Esophagus muscularis mucosa (tissue), 3 donors: ENCODE data around the gene MAP7.

Experiments used
- CTCF ChIP-seq, 3 experiments: fragments of 200-600 bp in 2 of 3; fragments of 450-650 bp in 1 of 3; sonication (generic) in 2 of 3; IDR thresholded peaks; one replicate each; pipeline ENCODE4 v1.5.1; 2017 to 2019; ENCODE audit warnings: antibody characterized with exemption in 3 of 3, mild to moderate bottlenecking in 2 of 3, moderate library complexity in 1 of 3
- POLR2A ChIP-seq: fragments of 450-650 bp; IDR thresholded peaks from one replicate; pipeline ENCODE4 v1.6.1; 2017; ENCODE audit warnings: antibody characterized with exemption, moderate library complexity, mild to moderate bottlenecking, low read depth
- POLR2AphosphoS5 ChIP-seq, 2 donors: sonication (generic); formaldehyde crosslinking; IDR thresholded peaks; one replicate each; pipeline ENCODE4 v1.6.1; 2017; ENCODE audit warnings: antibody characterized with exemption in 2 of 2

- TF ChIP-seq POLR2A (no peak), CTCF (IDR thresholded peaks at IDR 0.05) (no peak), POLR2AphosphoS5 (IDR thresholded peaks at IDR 0.05) (no peak)
Observed at GRCh38 chr6:136520517-136520916, 29.7 kb downstream of the MAP7 start.
